SK-N-SH (cell line): ENCODE measurements around the gene FAM131C. TPM values are rescaled to one million over a fixed set of nuclear protein-coding genes. Genes with fewer than 3 reads are reported as not detected.
"Not testable (repeated sequence)": the region's sequence is repeated elsewhere in the genome, so short reads cannot be mapped to it uniquely, and the experiment has no call there.

ENCODE experiments used
- CTCF ChIA-PET: fragments of 300-600, 350-600 bp; formaldehyde crosslinking; extraction: SDS; loops from one replicate; lab custom pipeline; 2021; lab: Yijun Ruan, JAX
- POLR2A ChIA-PET: fragments of 350-600 bp; sonication (Branson Sonifier 250); formaldehyde crosslinking; extraction: SDS; loops from one replicate; lab custom pipeline; 2020; ENCODE audit warnings: antibody characterized with exemption, inconsistent platforms; lab: Yijun Ruan, JAX
- DNase-seq: peaks from one replicate; pipeline ENCODE4 v3.0.0; 2012
- H2AFZ ChIP-seq: fragments of 200-600 bp; sonication (generic); 2 replicates; pipeline ENCODE4 v1.8.1; 2016; ENCODE audit warnings: antibody characterized with exemption, mild to moderate bottlenecking, low read depth
- H3F3A ChIP-seq: fragments of 200-600 bp; sonication (generic); replicated peaks from 2 replicates; pipeline ENCODE3; 2016; ENCODE audit warnings: antibody characterized with exemption, mild to moderate bottlenecking; ENCODE audit not compliant: insufficient read depth
- H3K27ac ChIP-seq, 2 experiments: fragments of 200-500 bp in 1 of 2; fragments of 200-600 bp in 1 of 2; sonication (Bioruptor generic) in 1 of 2; sonication (generic), shearing (Covaris generic) in 1 of 2; 2 replicates each; pipeline versions ENCODE4 v1.5.1 to v1.6.1; 2014 to 2016; ENCODE audit warnings: low read depth in 2 of 2, inconsistent platforms in 1 of 2, low read length in 1 of 2, mild to moderate bottlenecking in 1 of 2, mixed read lengths in 1 of 2
- H3K27me3 ChIP-seq: fragments of 200-600 bp; sonication (generic), shearing (Covaris generic); 2 replicates; pipeline ENCODE4 v1.6.1; 2016; ENCODE audit warnings: mixed run types; ENCODE audit not compliant: insufficient read depth
- H3K36me3 ChIP-seq, 2 experiments: fragments of 200-500 bp in 1 of 2; fragments of 200-600 bp in 1 of 2; sonication (Bioruptor generic) in 1 of 2; sonication (generic) in 1 of 2; replicated peaks in 1 of 2; 2 replicates each; pipeline versions ENCODE3 to v1.5.1; 2014 to 2016; ENCODE audit warnings: low read length in 1 of 2, mild to moderate bottlenecking in 1 of 2; ENCODE audit not compliant: insufficient read depth in 2 of 2, control insufficient read depth in 1 of 2
- H3K4me1 ChIP-seq, 2 experiments: fragments of 200-500 bp in 1 of 2; fragments of 200-600 bp in 1 of 2; sonication (Bioruptor generic) in 1 of 2; sonication (generic), shearing (Covaris generic) in 1 of 2; 2 replicates each; pipeline versions ENCODE4 v1.5.1 to v1.6.1; 2014 to 2016; ENCODE audit warnings: low read depth in 1 of 2, low read length in 1 of 2, mixed run types in 1 of 2; ENCODE audit not compliant: insufficient read depth in 2 of 2, control insufficient read depth in 1 of 2
- H3K4me2 ChIP-seq: fragments of 200-600 bp; sonication (generic), shearing (Covaris generic); 2 replicates; pipeline ENCODE4 v1.6.1; 2017; ENCODE audit warnings: mixed run types
- H3K4me3 ChIP-seq, 2 experiments: fragments of 200-500 bp in 1 of 2; fragments of 200-600 bp in 1 of 2; sonication (Bioruptor generic) in 1 of 2; sonication (generic), shearing (Covaris generic) in 1 of 2; 2 replicates each; pipeline versions ENCODE4 v1.5.1 to v1.8.1; 2014 to 2016; ENCODE audit warnings: low read depth in 2 of 2, inconsistent platforms in 1 of 2, low read length in 1 of 2, mild to moderate bottlenecking in 1 of 2, mixed read lengths in 1 of 2, moderate library complexity in 1 of 2
- H3K79me2 ChIP-seq: fragments of 200-600 bp; sonication (generic); 2 replicates; pipeline ENCODE4 v1.8.1; 2017; ENCODE audit warnings: mild to moderate bottlenecking; ENCODE audit not compliant: insufficient read depth
- H3K9ac ChIP-seq: fragments of 200-600 bp; sonication (generic); 2 replicates; pipeline ENCODE4 v1.6.1; 2017; ENCODE audit warnings: mixed run types
- H3K9me2 ChIP-seq: fragments of 200-600 bp; sonication (generic); 2 replicates; pipeline ENCODE4 v1.6.1; 2017; ENCODE audit warnings: mixed run types
- H3K9me3 ChIP-seq: fragments of 200-600 bp; sonication (generic); 2 replicates; pipeline ENCODE4 v1.6.1; 2017; ENCODE audit warnings: mixed run types, mild to moderate bottlenecking, moderate library complexity
- H4K20me1 ChIP-seq: fragments of 200-600 bp; sonication (generic); 2 replicates; pipeline ENCODE4 v1.6.1; 2017; ENCODE audit warnings: mild to moderate bottlenecking, mixed run types; ENCODE audit not compliant: insufficient read depth
- CHD2 ChIP-seq: fragments of 150-350 bp; IDR thresholded peaks from 2 replicates; pipeline ENCODE4 v1.6.1; 2018; ENCODE audit warnings: low read length; ENCODE audit not compliant: partially characterized antibody
- CTCF ChIP-seq: fragments of 200-600 bp; sonication (generic); IDR thresholded peaks from 2 replicates; pipeline ENCODE4 v1.6.1; 2017; ENCODE audit warnings: antibody characterized with exemption, mild to moderate bottlenecking, moderate library complexity
- NFIC ChIP-seq: IDR thresholded peaks from 2 replicates; pipeline ENCODE4 v1.4.0; 2012; ENCODE audit warnings: borderline replicate concordance
- RAD21 ChIP-seq: IDR thresholded peaks from 2 replicates; pipeline ENCODE4 v1.6.1; 2012; ENCODE audit warnings: mild to moderate bottlenecking, low read length
- SMC3 ChIP-seq: IDR thresholded peaks from 2 replicates; pipeline ENCODE4 v1.6.1; 2012; ENCODE audit warnings: low read depth, low read length, improper control_type of control experiment
- TAF1 ChIP-seq: IDR thresholded peaks from 2 replicates; pipeline ENCODE4 v1.6.1; 2012; ENCODE audit warnings: low read depth, mild to moderate bottlenecking, low read length, moderate library complexity, borderline replicate concordance
- USF1 ChIP-seq: IDR thresholded peaks from 2 replicates; pipeline ENCODE4 v1.4.0; 2012; ENCODE audit warnings: low read depth, borderline replicate concordance
- ZBTB33 ChIP-seq: IDR thresholded peaks from 2 replicates; pipeline ENCODE4 v1.4.0; 2012; ENCODE audit warnings: low read depth, borderline replicate concordance
- WGBS: methylation state at CpG from one replicate; pipeline ENCODE4 v1.1.6; 2017; ENCODE audit warnings: low lambda C conversion rate; 5-methylcytosine and 5-hydroxymethylcytosine counted together
- polyA plus RNA-seq, 3 experiments: library from polyadenylated mRNA; depleted of rRNA; stranded (reverse); fragments of >200 nt; gene quantifications; 2 replicates each; pipeline ENCODE4 v1.2.3, GENCODE V29; 2012

The FAM131C gene
- polyA plus RNA-seq, 1 of the 3 experiments (the other 2 are of a cell fraction) = 1.6 TPM

GRCh38 chr1:16056521-16056912 lies 16.9 kb downstream of the FAM131C start:
- H3K4me2 ChIP-seq, H3K4me3 ChIP-seq, H3K27me3 ChIP-seq, H3K9me2 ChIP-seq, H3K4me1 ChIP-seq, H2AFZ ChIP-seq, H3K9ac ChIP-seq, H3K27ac ChIP-seq, H3K9me3 ChIP-seq, H3K79me2 ChIP-seq, H4K20me1 ChIP-seq, H3K36me3 ChIP-seq, DNase-seq, POLR2A ChIA-PET, H3F3A ChIP-seq: not testable (repeated sequence)
- CTCF ChIA-PET = interaction anchor here (0.6 to 4.6 kb wide), 15 partner anchors 10 to 295 kb away, joined by 3 to 58 read pairs (median 7); partner anchors contain the start of genes FAM131C and HSPB7
- 67% methylated on average over 3 of the region's 4 CpGs for WGBS

- Histone ChIP-seq H3K27me3 (no peaks in the 10 kb centered on the region), H2AFZ (no peak overlapping the region), H3K4me3 (no peak overlapping the region), H3K9ac (no peak overlapping the region), H3K4me1 (no peaks in the 10 kb centered on the region; a peak in 1 of 4 replicates), H3K36me3 (no peaks in the 10 kb centered on the region), H3K9me3 (no peaks in the 10 kb centered on the region), H3K4me2 (no peak overlapping the region), H4K20me1 (no peaks in the 10 kb centered on the region), H3F3A (no peaks in the 10 kb centered on the region), H3K79me2 (no peaks in the 10 kb centered on the region), H3K9me2 (no peaks in the 10 kb centered on the region), H3K27ac (no peak overlapping the region)
- ChIA-PET CTCF (interaction anchor here (0.6 to 4.6 kb wide), 21 partner anchors 9 to 296 kb away, joined by 3 to 58 read pairs (median 6); partner anchors contain the start of genes FAM131C and HSPB7), POLR2A (no interaction called here)
- WGBS = 65% methylated on average over 13 of the region's 18 CpGs
- DNase-seq = peak; percentile 96
- TF ChIP-seq NFIC (no peak), SMC3 (peak; percentile 88), ZBTB33 (no peak), RAD21 (peak; percentile 85), TAF1 (no peak), USF1 (no peak), CTCF (peak; percentile 87), CHD2 (peak; percentile 34)
Measured at GRCh38 chr1:16055613-16056520, 17.6 kb downstream of the FAM131C start.
